ENCODE data around the gene PIP5K1A. TPM values are rescaled to one million over a fixed set of nuclear protein-coding genes. Genes with fewer than 3 reads are reported as not detected.
"Not testable (repeated sequence)": the region's sequence is repeated elsewhere in the genome, so short reads cannot be mapped to it uniquely, and the experiment has no call there.

Gene PIP5K1A
- total and polyA plus RNA-seq, 5 donors = 20.4 to 50.7 (median 35.8) TPM

GRCh38 chr1:151165738-151166504, 32.4 kb upstream of the PIP5K1A start, which contains the start of the genes LYSMD1 and SCNM1:
LYSMD1 (minus strand) TSS chr1:151165902; CDS start chr1:151165258, 644 bp downstream.
SCNM1 (plus strand) TSS chr1:151166144; CDS start chr1:151166153, 9 bp downstream.
- no peaks in the 10 kb centered on the region for H3K9me3 ChIP-seq (ENCODE audit: control insufficient read depth, low read length)
- intact Hi-C loops (cut with DNase I) = no loop called here
- no peaks in the 10 kb centered on the region for H3K27me3 ChIP-seq (ENCODE audit: control insufficient read depth, insufficient read depth)
- H3K4me1 ChIP-seq (ENCODE audit: control insufficient read depth, insufficient read depth, low read length) = peaks cover 7% of the 10 kb centered on the region
- ATAC-seq (peak; percentile 95), DNase-seq (peak; percentile 97 to 98 (median 98))
- peak within 1 kb of the TSS; percentile 98 for H3K4me3 ChIP-seq (ENCODE audit: low read length)
- H3K27ac ChIP-seq (ENCODE audit: low read length) = peak within 1 kb of the TSS; percentile 98
- under 1% methylated on average over 38 of the region's 38 CpGs for WGBS

GRCh38 chr1:151166505-151166956, 31.8 kb upstream of the PIP5K1A start:
- 4% methylated on average over 15 of the region's 15 CpGs for WGBS
- Histone ChIP-seq H3K4me3 (ENCODE audit: low read length) (peak overlapping the region; percentile 98), H3K9me3 (ENCODE audit: control insufficient read depth, low read length) (no peaks in the 10 kb centered on the region), H3K27ac (ENCODE audit: low read length) (no peak overlapping the region), H3K27me3 (ENCODE audit: control insufficient read depth, insufficient read depth) (no peaks in the 10 kb centered on the region), H3K4me1 (ENCODE audit: control insufficient read depth, insufficient read depth, low read length) (peaks cover 7% of the 10 kb centered on the region)
- intact Hi-C loops (cut with DNase I) = no loop called here
- no peak for ATAC-seq
- peak in 1 of 3 donors; percentile 50 for DNase-seq

DNA sequence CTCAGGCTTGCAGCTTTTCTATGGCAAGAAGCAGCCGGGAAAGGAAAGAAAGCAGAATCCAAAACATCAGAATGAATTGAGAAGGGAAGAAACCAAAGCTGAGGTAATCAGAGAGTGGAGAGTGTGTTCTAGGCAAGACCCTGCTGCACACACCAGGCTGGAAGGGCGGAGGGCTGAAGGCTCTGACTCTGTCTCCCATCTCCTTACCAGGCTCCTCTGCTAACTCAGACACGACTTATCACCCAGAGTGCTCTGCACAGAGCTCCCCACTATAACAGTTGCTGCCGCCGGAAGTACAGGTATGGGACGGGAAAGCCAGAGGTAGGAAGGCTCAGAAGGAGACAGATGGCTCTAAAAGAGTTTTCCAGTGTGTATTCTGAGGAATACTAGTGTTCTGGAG, 31.2 kb upstream of the PIP5K1A start:
- intact Hi-C loops (cut with DNase I) = no loop called here
- Histone ChIP-seq H3K9me3 (ENCODE audit: control insufficient read depth, low read length) (no peaks in the 10 kb centered on the region), H3K27me3 (ENCODE audit: control insufficient read depth, insufficient read depth) (no peaks in the 10 kb centered on the region), H3K4me1 (ENCODE audit: control insufficient read depth, insufficient read depth, low read length) (peaks cover 7% of the 10 kb centered on the region), H3K4me3 (ENCODE audit: low read length) (no peak overlapping the region), H3K27ac (ENCODE audit: low read length) (no peak overlapping the region)
- no peak for ATAC-seq
- WGBS = 89% methylated on average over 6 of the region's 6 CpGs
- no peak for DNase-seq

- peaks cover 7% of the 10 kb centered on the region for H3K4me1 ChIP-seq (ENCODE audit: control insufficient read depth, insufficient read depth, low read length)
- WGBS = 93% methylated on average over 5 of the region's 5 CpGs
- no peaks in the 10 kb centered on the region for H3K27me3 ChIP-seq (ENCODE audit: control insufficient read depth, insufficient read depth)
- H3K4me3 ChIP-seq (ENCODE audit: low read length) = no peak overlapping the region
- DNase-seq (no peak), ATAC-seq (no peak)
- no peaks in the 10 kb centered on the region for H3K9me3 ChIP-seq (ENCODE audit: control insufficient read depth, low read length)
- no peak overlapping the region for H3K27ac ChIP-seq (ENCODE audit: low read length)
- intact Hi-C loops (cut with DNase I) = no loop called here
Measured at GRCh38 chr1:151171190-151171589, 27.2 kb upstream of the PIP5K1A start.

- intact Hi-C loops (cut with DNase I) = no loop called here
- no peak overlapping the region for H3K27ac ChIP-seq (ENCODE audit: low read length)
- WGBS = 52% methylated on average over 6 of the region's 6 CpGs
- H3K4me3 ChIP-seq (ENCODE audit: low read length) = no peak overlapping the region
- H3K27me3 ChIP-seq (ENCODE audit: control insufficient read depth, insufficient read depth) = no peaks in the 10 kb centered on the region
- H3K9me3 ChIP-seq (ENCODE audit: control insufficient read depth, low read length) = no peaks in the 10 kb centered on the region
- peak; percentile 47 to 73 (median 70) for DNase-seq
- peak in 1 of 2 donors; percentile 19 for ATAC-seq
- no peaks in the 10 kb centered on the region for H3K4me1 ChIP-seq (ENCODE audit: control insufficient read depth, insufficient read depth, low read length)
Measured at GRCh38 chr1:151175041-151175741, 23.2 kb upstream of the PIP5K1A start.

DNA sequence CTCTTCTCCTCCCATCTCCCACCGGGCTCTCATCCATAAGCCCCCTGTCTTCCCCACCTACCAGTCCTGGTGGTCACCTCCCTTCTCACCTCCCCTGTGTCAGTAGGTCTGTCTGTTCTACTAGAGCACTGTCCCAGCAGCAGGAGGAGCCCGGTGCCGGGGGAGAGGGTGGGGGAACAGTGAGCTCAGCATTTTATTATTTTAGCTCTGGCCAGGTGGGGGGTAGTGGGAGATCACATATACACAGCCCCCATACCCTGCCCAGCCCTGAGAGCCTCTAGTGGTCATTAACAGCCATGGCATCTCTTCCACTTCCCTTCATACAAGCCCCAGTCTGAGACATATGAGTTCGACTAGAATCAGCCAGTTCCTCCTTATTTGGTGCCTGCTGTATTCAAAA, 22.5 kb upstream of the PIP5K1A start, which contains the start of gene TMOD4:
Gene TMOD4 (minus strand): TSS at position 119 of the 400 bp plus-strand sequence. CDS start 1,106 bp downstream, outside the sequence.
- H3K4me3 ChIP-seq (ENCODE audit: low read length) = no peak within 1 kb of the TSS
- DNase-seq (no peak), ATAC-seq (peak; percentile 30 to 34)
- intact Hi-C loops (cut with DNase I) = no loop called here
- H3K27me3 ChIP-seq (ENCODE audit: control insufficient read depth, insufficient read depth) = no peaks in the 10 kb centered on the region
- no peaks in the 10 kb centered on the region for H3K9me3 ChIP-seq (ENCODE audit: control insufficient read depth, low read length)
- H3K27ac ChIP-seq (ENCODE audit: low read length) = no peak within 1 kb of the TSS
- 50% methylated on average over 4 of the region's 4 CpGs for WGBS
- H3K4me1 ChIP-seq (ENCODE audit: control insufficient read depth, insufficient read depth, low read length) = no peaks in the 10 kb centered on the region

DNA sequence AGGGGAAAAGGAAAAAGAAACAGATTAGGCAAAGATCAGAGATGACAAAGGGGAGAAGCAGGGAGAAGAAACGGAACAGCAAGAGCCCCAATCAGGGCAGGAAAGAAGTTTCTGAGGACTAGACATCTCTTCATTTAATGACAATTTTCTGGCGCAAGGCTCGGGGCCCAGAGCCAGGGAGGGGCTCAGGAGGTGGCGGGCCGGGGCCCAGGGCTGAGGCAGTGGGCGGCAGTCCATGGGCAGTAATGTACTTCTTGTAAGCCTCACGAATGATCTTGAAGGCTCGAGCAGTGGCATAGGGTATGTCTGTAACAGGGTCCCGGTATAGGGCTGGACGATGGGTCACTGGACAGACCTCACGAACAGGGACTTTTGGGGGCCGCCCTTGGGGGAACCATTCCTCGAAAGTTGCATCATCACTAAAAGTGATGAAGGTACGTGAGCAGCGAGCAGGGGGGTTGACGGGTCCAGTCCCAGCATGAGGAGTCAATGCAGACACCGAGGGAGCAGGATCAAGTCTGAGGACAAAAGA, 21.8 kb upstream of the PIP5K1A start:
- 92% methylated on average over 17 of the region's 17 CpGs for WGBS
- DNase-seq = no peak
- Histone ChIP-seq H3K27me3 (ENCODE audit: control insufficient read depth, insufficient read depth) (no peaks in the 10 kb centered on the region), H3K4me1 (ENCODE audit: control insufficient read depth, insufficient read depth, low read length) (no peaks in the 10 kb centered on the region), H3K27ac (ENCODE audit: low read length) (no peak overlapping the region), H3K4me3 (ENCODE audit: low read length) (no peak overlapping the region), H3K9me3 (ENCODE audit: control insufficient read depth, low read length) (no peaks in the 10 kb centered on the region)
- no peak for ATAC-seq
- intact Hi-C loops (cut with DNase I) = no loop called here

DNA sequence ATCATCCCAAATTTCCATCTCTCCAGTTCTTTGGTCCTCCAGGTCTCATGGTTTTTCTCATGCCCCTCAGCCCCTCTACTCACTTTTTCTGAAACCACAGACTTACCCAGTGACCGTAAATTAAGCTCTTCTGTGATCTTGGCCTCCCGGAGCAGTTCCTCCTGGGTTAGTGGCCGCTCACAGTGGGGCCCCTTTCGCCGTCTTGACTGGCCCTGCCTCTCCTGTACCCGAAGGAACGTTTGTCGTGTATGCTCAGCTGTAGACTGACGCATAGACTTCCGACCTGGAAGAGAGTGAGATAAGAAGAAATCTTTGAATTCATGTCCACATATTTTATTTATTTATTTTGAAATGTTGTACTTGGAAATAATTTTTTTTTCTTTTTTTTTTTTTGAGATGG, 14.1 kb upstream of the PIP5K1A start:
- 93% methylated on average over 10 of the region's 10 CpGs for WGBS
- Histone ChIP-seq H3K27me3 (ENCODE audit: control insufficient read depth, insufficient read depth) (no peaks in the 10 kb centered on the region), H3K4me3 (ENCODE audit: low read length) (no peak overlapping the region), H3K4me1 (ENCODE audit: control insufficient read depth, insufficient read depth, low read length) (no peaks in the 10 kb centered on the region), H3K27ac (ENCODE audit: low read length) (no peak overlapping the region), H3K9me3 (ENCODE audit: control insufficient read depth, low read length) (no peaks in the 10 kb centered on the region)
- ATAC-seq (no peak), DNase-seq (no peak)
- intact Hi-C loops (cut with DNase I) = no loop called here

DNA sequence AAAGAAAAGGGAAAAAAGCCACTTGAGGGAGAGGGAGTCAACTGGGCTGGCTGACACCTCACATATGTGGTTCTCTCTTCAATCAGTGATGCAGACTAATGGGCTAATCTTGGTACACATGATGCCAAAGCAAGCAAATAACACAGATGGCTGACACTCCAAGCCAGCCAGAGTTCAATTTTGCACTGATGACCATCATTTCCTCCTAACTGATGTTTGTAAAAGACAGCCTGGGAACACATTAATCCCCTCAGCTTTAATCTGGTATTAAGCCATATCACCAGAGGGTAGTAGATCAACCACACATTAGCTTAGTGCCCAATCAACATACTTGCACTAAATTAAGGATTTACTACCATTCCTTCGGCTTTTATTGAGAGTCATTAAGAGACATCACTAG, 11.1 kb upstream of the PIP5K1A start:
- Histone ChIP-seq H3K9me3 (ENCODE audit: control insufficient read depth, low read length) (no peaks in the 10 kb centered on the region), H3K4me1 (ENCODE audit: control insufficient read depth, insufficient read depth, low read length) (no peaks in the 10 kb centered on the region), H3K27me3 (ENCODE audit: control insufficient read depth, insufficient read depth) (no peaks in the 10 kb centered on the region), H3K4me3 (ENCODE audit: low read length) (no peak overlapping the region), H3K27ac (ENCODE audit: low read length) (no peak overlapping the region)
- 86% methylated on average over 1 of the region's 1 CpG for WGBS
- ATAC-seq = no peak
- DNase-seq = no peak
- intact Hi-C loops (cut with DNase I) = no loop called here

- H3K27me3 ChIP-seq (ENCODE audit: control insufficient read depth, insufficient read depth); intact Hi-C loops (cut with DNase I); H3K9me3 ChIP-seq (ENCODE audit: control insufficient read depth, low read length); DNase-seq; H3K4me1 ChIP-seq (ENCODE audit: control insufficient read depth, insufficient read depth, low read length); H3K27ac ChIP-seq (ENCODE audit: low read length); H3K4me3 ChIP-seq (ENCODE audit: low read length); ATAC-seq: not testable (repeated sequence)
- 75% methylated on average over 8 of the region's 8 CpGs for WGBS
Measured at GRCh38 chr1:151188667-151189066, 9.7 kb upstream of the PIP5K1A start.
